WTC11 (cell line): ENCODE results near the gene P2RX4. TPM values are rescaled to one million over a fixed set of nuclear protein-coding genes. Genes with fewer than 3 reads are reported as not detected.

ENCODE experiments used
- ATAC-seq: fragments of 200-7000 bp; cut with Tn5 transposase; 2 replicates; pipeline ENCODE4 v1.10.0; 2021; ENCODE audit warnings: mild to moderate bottlenecking, moderate library complexity
- CTCF ChIA-PET: fragments of 300-600 bp; sonication (Branson Sonifier 250); formaldehyde crosslinking; loops from one replicate; lab custom pipeline; 2021; ENCODE audit warnings: antibody characterized with exemption; lab: Charles Lee
- POLR2A ChIA-PET: fragments of 350-600 bp; sonication (Branson Sonifier 250); formaldehyde crosslinking; loops from one replicate; lab custom pipeline; 2021; ENCODE audit warnings: antibody characterized with exemption; lab: Charles Lee
- DNase-seq: peaks from one replicate; pipeline ENCODE4 v3.0.0; 2021; ENCODE audit warnings: low spot score
- H3K27ac Mint-ChIP-seq: 2 replicates; pipeline ENCODE4 v1.8.0; 2021; ENCODE audit warnings: mixed read lengths
- H3K27me3 Mint-ChIP-seq: 2 replicates; pipeline ENCODE4 v1.8.0; 2021; ENCODE audit warnings: low read depth, mild to moderate bottlenecking, moderate library complexity, mixed read lengths
- H3K36me3 Mint-ChIP-seq: 2 replicates; pipeline ENCODE4 v1.8.0; 2021; ENCODE audit warnings: mixed read lengths
- H3K4me1 Mint-ChIP-seq: 2 replicates; pipeline ENCODE4 v1.8.0; 2022; ENCODE audit warnings: mixed read lengths
- H3K4me3 Mint-ChIP-seq: 2 replicates; pipeline ENCODE4 v1.8.0; 2021; ENCODE audit warnings: mild to moderate bottlenecking, moderate library complexity, mixed read lengths
- H3K9me3 Mint-ChIP-seq: 2 replicates; pipeline ENCODE4 v1.8.0; 2021; ENCODE audit warnings: mixed read lengths
- AFF4 ChIP-seq: sonication (generic); formaldehyde crosslinking; IDR thresholded peaks from 2 replicates; pipeline ENCODE4 v1.8.1; 2023; ENCODE audit warnings: mild to moderate bottlenecking, missing genetic modification reagents, borderline replicate concordance
- ATF1 ChIP-seq: sonication (generic); formaldehyde crosslinking; IDR thresholded peaks from 2 replicates; pipeline ENCODE4 v1.8.1; 2023; ENCODE audit warnings: mild to moderate bottlenecking, moderate library complexity, missing genetic modification reagents
- ATF2 ChIP-seq: sonication (generic); formaldehyde crosslinking; IDR thresholded peaks from 2 replicates; pipeline ENCODE4 v1.8.1; 2022; ENCODE audit warnings: low read depth, missing genetic modification reagents, borderline replicate concordance
- CBFB ChIP-seq: sonication (generic); formaldehyde crosslinking; IDR thresholded peaks from 2 replicates; pipeline ENCODE4 v1.8.1; 2022; ENCODE audit warnings: mild to moderate bottlenecking, low read depth, missing genetic modification reagents
- CREB1 ChIP-seq: sonication (generic); formaldehyde crosslinking; IDR thresholded peaks from 2 replicates; pipeline ENCODE4 v1.8.0; 2023; ENCODE audit warnings: mild to moderate bottlenecking, missing genetic modification reagents
- EMX1 ChIP-seq: fragments of 250-450 bp; sonication (Bioruptor Pico); IDR thresholded peaks from 2 replicates; pipeline ENCODE4 v1.8.0; 2021; ENCODE audit warnings: mild to moderate bottlenecking
- FOXK1 ChIP-seq: sonication (generic); formaldehyde crosslinking; IDR thresholded peaks from 2 replicates; pipeline ENCODE4 v1.8.0; 2022; ENCODE audit warnings: mild to moderate bottlenecking, moderate library complexity, missing genetic modification reagents
- FOXP1 ChIP-seq: sonication (generic); formaldehyde crosslinking; IDR thresholded peaks from 2 replicates; pipeline ENCODE4 v1.8.0; 2022; ENCODE audit warnings: missing genetic modification reagents, mild to moderate bottlenecking, moderate library complexity, borderline replicate concordance
- FOXP4 ChIP-seq: sonication (generic); formaldehyde crosslinking; IDR thresholded peaks from 2 replicates; pipeline ENCODE4 v1.8.0; 2022; ENCODE audit warnings: mild to moderate bottlenecking, missing genetic modification reagents
- IRF2 ChIP-seq: sonication (generic); formaldehyde crosslinking; IDR thresholded peaks from 2 replicates; pipeline ENCODE4 v1.8.0; 2022; ENCODE audit warnings: low read depth, missing genetic modification reagents, borderline replicate concordance
- JUN ChIP-seq: sonication (generic); formaldehyde crosslinking; IDR thresholded peaks from 2 replicates; pipeline ENCODE4 v1.8.0; 2023; ENCODE audit warnings: mild to moderate bottlenecking, missing genetic modification reagents
- MXD4 ChIP-seq: fragments of 250-450 bp; sonication (Bioruptor Pico); IDR thresholded peaks from 2 replicates; pipeline ENCODE4 v1.8.0; 2021; ENCODE audit warnings: mild to moderate bottlenecking, moderate library complexity, borderline replicate concordance
- NR1H2 ChIP-seq: sonication (generic); formaldehyde crosslinking; IDR thresholded peaks from 2 replicates; pipeline ENCODE4 v1.9.0; 2021; ENCODE audit warnings: mild to moderate bottlenecking, moderate library complexity, missing genetic modification reagents
- OVOL2 ChIP-seq: fragments of 250-450 bp; sonication (Bioruptor Pico); IDR thresholded peaks from 2 replicates; pipeline ENCODE4 v1.9.0; 2021; ENCODE audit warnings: mild to moderate bottlenecking, borderline replicate concordance
- RELA ChIP-seq: sonication (generic); formaldehyde crosslinking; IDR thresholded peaks from 2 replicates; pipeline ENCODE4 v1.8.1; 2022; ENCODE audit warnings: missing genetic modification reagents, mild to moderate bottlenecking, borderline replicate concordance
- RORB ChIP-seq: fragments of 250-450 bp; sonication (Bioruptor Pico); IDR thresholded peaks from 2 replicates; pipeline ENCODE4 v1.9.0; 2021; ENCODE audit warnings: mild to moderate bottlenecking
- SOX15 ChIP-seq: fragments of 250-450 bp; sonication (Bioruptor Pico); IDR thresholded peaks from 2 replicates; pipeline ENCODE4 v1.9.0; 2021; ENCODE audit warnings: mild to moderate bottlenecking
- ZMAT4 ChIP-seq: fragments of 250-450 bp; sonication (Bioruptor Pico); IDR thresholded peaks from 2 replicates; pipeline ENCODE4 v1.9.0; 2021; ENCODE audit warnings: mild to moderate bottlenecking
- ZNF219 ChIP-seq: sonication (generic); formaldehyde crosslinking; IDR thresholded peaks from 2 replicates; pipeline ENCODE4 v1.8.0; 2023; ENCODE audit warnings: missing genetic modification reagents, mild to moderate bottlenecking, borderline replicate concordance
- total RNA-seq: library from RNA; stranded (reverse); gene quantifications from 3 replicates; pipeline ENCODE4 v1.2.3, GENCODE V29; 2021
- TF ChIP-seq, protein P1 (sequence below): sonication (generic); formaldehyde crosslinking; IDR thresholded peaks from 2 replicates; pipeline ENCODE4 v1.8.1; 2023; ENCODE audit warnings: mild to moderate bottlenecking, missing genetic modification reagents, moderate library complexity
- TF ChIP-seq, protein P2 (sequence below): sonication (generic); formaldehyde crosslinking; IDR thresholded peaks from 2 replicates; pipeline ENCODE4 v1.8.0; 2023; ENCODE audit warnings: missing genetic modification reagents, mild to moderate bottlenecking, borderline replicate concordance

P2RX4 gene
- total RNA-seq, 1 experiment from 2014 or later, result 13.9 TPM

- H3K4me1 Mint-ChIP-seq, result peaks cover 8% of the 10 kb centered on the region
- TF ChIP-seq CBFB (no peak), ZMAT4 (CRISPR knock-in tag) (no peak), MXD4 (no peak)
- ATAC-seq, result no peak
- no peak overlapping the region for H3K27ac Mint-ChIP-seq
- CTCF ChIA-PET, result no interaction called here
- no peak overlapping the region for H3K4me3 Mint-ChIP-seq
- no peaks in the 10 kb centered on the region for H3K9me3 Mint-ChIP-seq
- peaks cover 23% of the 10 kb centered on the region for H3K36me3 Mint-ChIP-seq
- POLR2A ChIA-PET, result no interaction called here
- no peaks in the 10 kb centered on the region for H3K27me3 Mint-ChIP-seq
- DNase-seq, result no peak
These were observed 36.0 kb downstream of the P2RX4 start for GRCh38 chr12:121245951-121246350.

DNA sequence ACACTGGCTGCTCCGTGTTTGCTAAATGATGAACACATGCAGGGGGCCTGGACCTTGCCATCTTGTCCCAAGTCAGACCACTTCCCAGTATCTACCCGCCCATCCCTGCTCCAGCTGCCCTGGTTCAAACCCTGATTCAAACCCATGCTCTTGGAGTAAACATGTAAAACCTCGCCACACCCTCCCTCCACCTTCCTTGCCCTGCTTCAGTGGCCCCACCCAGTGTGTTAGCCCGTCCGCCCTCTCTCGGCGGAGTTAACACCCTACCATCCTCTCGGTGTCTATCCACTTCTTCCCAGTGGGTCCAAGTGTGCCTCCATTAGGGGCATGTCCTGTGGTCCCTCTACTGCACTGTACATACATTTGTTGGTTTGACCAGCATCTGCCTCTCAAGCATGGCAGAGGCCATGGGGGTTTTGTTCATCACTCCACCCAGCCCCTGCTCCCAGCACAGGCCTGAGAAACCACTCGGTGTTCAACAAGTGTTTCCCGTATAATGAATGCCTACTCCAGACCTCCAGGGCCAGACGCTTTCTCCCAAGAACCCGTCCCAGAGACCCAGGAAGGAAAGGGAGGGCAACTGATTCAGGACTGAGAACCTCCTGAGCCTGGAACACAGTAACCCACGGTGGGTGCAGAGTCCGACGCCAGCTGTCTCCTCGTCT is 37.1 kb downstream of the P2RX4 start:
- ATAC-seq (no peak), DNase-seq (no peak)
- H3K9me3 Mint-ChIP-seq, result no peaks in the 10 kb centered on the region
- CTCF ChIA-PET, result interaction anchor here (0.5 kb wide), 1 partner anchor 427 kb away, joined by 5 read pairs; no protein-coding TSS in a partner anchor
- H3K4me1 Mint-ChIP-seq, result no peaks in the 10 kb centered on the region
- H3K4me3 Mint-ChIP-seq, result no peak overlapping the region
- 0 out of 2 replicates have a peak overlapping the region, but pooled peaks have one; percentile 12 for H3K27ac Mint-ChIP-seq
- peaks cover 27% of the 10 kb centered on the region for H3K36me3 Mint-ChIP-seq
- no peaks in the 10 kb centered on the region for H3K27me3 Mint-ChIP-seq
- POLR2A ChIA-PET, result no interaction called here
- no peak for TF ChIP-seq ZNF219 (CRISPR knock-in tag)
- TF ChIP-seq SOX15 (CRISPR knock-in tag), result no peak
- no peak for TF ChIP-seq ATF1 (CRISPR knock-in tag)
- no peak for TF ChIP-seq CREB1 (CRISPR knock-in tag)
- no peak for TF ChIP-seq JUN (CRISPR knock-in tag)
- no peak for TF ChIP-seq IRF2 (CRISPR knock-in tag)
- TF ChIP-seq NR1H2 (CRISPR knock-in tag), result no peak
- TF ChIP-seq FOXP1, result no peak
- no peak for TF ChIP-seq OVOL2 (CRISPR knock-in tag)
- TF ChIP-seq RELA (CRISPR knock-in tag), result no peak
- TF ChIP-seq EMX1 (CRISPR knock-in tag), result no peak
- no peak for TF ChIP-seq RORB
- TF ChIP-seq, protein P1, sequence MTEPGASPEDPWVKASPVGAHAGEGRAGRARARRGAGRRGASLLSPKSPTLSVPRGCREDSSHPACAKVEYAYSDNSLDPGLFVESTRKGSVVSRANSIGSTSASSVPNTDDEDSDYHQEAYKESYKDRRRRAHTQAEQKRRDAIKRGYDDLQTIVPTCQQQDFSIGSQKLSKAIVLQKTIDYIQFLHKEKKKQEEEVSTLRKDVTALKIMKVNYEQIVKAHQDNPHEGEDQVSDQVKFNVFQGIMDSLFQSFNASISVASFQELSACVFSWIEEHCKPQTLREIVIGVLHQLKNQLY (CRISPR knock-in tag), result no peak
- no peak for TF ChIP-seq AFF4 (CRISPR knock-in tag)
- TF ChIP-seq ATF2 (CRISPR knock-in tag), result no peak
- no peak for TF ChIP-seq FOXK1
- TF ChIP-seq, protein P2, sequence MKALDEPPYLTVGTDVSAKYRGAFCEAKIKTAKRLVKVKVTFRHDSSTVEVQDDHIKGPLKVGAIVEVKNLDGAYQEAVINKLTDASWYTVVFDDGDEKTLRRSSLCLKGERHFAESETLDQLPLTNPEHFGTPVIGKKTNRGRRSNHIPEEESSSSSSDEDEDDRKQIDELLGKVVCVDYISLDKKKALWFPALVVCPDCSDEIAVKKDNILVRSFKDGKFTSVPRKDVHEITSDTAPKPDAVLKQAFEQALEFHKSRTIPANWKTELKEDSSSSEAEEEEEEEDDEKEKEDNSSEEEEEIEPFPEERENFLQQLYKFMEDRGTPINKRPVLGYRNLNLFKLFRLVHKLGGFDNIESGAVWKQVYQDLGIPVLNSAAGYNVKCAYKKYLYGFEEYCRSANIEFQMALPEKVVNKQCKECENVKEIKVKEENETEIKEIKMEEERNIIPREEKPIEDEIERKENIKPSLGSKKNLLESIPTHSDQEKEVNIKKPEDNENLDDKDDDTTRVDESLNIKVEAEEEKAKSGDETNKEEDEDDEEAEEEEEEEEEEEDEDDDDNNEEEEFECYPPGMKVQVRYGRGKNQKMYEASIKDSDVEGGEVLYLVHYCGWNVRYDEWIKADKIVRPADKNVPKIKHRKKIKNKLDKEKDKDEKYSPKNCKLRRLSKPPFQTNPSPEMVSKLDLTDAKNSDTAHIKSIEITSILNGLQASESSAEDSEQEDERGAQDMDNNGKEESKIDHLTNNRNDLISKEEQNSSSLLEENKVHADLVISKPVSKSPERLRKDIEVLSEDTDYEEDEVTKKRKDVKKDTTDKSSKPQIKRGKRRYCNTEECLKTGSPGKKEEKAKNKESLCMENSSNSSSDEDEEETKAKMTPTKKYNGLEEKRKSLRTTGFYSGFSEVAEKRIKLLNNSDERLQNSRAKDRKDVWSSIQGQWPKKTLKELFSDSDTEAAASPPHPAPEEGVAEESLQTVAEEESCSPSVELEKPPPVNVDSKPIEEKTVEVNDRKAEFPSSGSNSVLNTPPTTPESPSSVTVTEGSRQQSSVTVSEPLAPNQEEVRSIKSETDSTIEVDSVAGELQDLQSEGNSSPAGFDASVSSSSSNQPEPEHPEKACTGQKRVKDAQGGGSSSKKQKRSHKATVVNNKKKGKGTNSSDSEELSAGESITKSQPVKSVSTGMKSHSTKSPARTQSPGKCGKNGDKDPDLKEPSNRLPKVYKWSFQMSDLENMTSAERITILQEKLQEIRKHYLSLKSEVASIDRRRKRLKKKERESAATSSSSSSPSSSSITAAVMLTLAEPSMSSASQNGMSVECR (CRISPR knock-in tag), result no peak
- TF ChIP-seq FOXP4, result no peak
